Transverse colon (tissue), 4 donors: ENCODE data around the gene ADIPOR2.

ENCODE experiments used
- EP300 ChIP-seq: sonication (generic); formaldehyde crosslinking; IDR thresholded peaks from one replicate; pipeline ENCODE4 v1.6.1; 2017; ENCODE audit warnings: antibody characterized with exemption, low read depth
- POLR2A ChIP-seq: fragments of 450-650 bp; IDR thresholded peaks from one replicate; pipeline ENCODE4 v1.6.1; 2016; ENCODE audit warnings: antibody characterized with exemption, mild to moderate bottlenecking, moderate library complexity
- POLR2AphosphoS5 ChIP-seq, 3 donors: sonication (generic); formaldehyde crosslinking; IDR thresholded peaks; one replicate each; pipeline ENCODE4 v1.6.1; 2016; ENCODE audit warnings: antibody characterized with exemption in 3 of 3
- TF ChIP-seq, protein P1 (sequence below), 5 experiments: fragments of 200-600 bp in 3 of 5; fragments of 450-650 bp in 2 of 5; sonication (generic) in 3 of 5; IDR thresholded peaks; 1 replicate in 2 of 5; 2 replicates in 3 of 5; pipeline ENCODE4 v1.5.1; 2016 to 2017; ENCODE audit warnings: antibody characterized with exemption in 5 of 5, inconsistent platforms in 3 of 5, mild to moderate bottlenecking in 2 of 5, moderate library complexity in 1 of 5

DNA sequence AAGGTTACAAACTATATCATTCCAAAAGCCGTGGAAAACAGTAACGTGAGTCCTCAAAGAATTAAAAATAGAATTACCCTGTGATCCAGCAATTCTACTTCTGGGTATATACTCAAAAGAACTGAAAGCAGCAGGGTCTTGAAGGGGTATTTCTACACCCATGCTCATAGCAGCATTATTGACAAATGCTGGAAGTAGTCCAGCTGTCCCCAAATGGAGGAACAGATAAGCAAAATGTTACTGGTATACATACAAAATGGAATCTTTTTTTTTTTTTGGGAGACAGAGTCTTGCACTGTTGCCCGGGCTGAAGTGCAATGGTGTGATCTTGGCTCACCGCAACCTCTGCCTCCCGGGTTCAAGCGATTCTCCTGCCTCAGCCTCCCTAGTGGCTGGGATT lies 32.9 kb downstream of the ADIPOR2 start:
- TF ChIP-seq, protein P1, sequence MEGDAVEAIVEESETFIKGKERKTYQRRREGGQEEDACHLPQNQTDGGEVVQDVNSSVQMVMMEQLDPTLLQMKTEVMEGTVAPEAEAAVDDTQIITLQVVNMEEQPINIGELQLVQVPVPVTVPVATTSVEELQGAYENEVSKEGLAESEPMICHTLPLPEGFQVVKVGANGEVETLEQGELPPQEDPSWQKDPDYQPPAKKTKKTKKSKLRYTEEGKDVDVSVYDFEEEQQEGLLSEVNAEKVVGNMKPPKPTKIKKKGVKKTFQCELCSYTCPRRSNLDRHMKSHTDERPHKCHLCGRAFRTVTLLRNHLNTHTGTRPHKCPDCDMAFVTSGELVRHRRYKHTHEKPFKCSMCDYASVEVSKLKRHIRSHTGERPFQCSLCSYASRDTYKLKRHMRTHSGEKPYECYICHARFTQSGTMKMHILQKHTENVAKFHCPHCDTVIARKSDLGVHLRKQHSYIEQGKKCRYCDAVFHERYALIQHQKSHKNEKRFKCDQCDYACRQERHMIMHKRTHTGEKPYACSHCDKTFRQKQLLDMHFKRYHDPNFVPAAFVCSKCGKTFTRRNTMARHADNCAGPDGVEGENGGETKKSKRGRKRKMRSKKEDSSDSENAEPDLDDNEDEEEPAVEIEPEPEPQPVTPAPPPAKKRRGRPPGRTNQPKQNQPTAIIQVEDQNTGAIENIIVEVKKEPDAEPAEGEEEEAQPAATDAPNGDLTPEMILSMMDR (IDR thresholded peaks at IDR 0.05), result no peak
- TF ChIP-seq POLR2AphosphoS5 (IDR thresholded peaks at IDR 0.05) (no peak), EP300 (no peak), POLR2A (no peak)
